ENCODE data around the gene LTC4S.
A peak's percentile ranks its signal among the peaks of the same experiment; 100 is the strongest.

- peak; percentile 84 to 98 (median 96) for TF ChIP-seq CTCF (IDR thresholded peaks at IDR 0.05)
- TF ChIP-seq POLR2AphosphoS5 (IDR thresholded peaks at IDR 0.05) = peak in 1 of 2 donors; percentile 43
- TF ChIP-seq POLR2A (IDR thresholded peaks at IDR 0.05) = peak in 2 of 4 donors; percentile 30 to 70
- no peak for TF ChIP-seq EP300 (IDR thresholded peaks at IDR 0.05)
These were observed 2.4 kb downstream of the LTC4S start for GRCh38 chr5:179795863-179796833.
